Left colon (tissue), 2 donors: ENCODE data around the gene PLEKHA5. TPM values are rescaled to one million over a fixed set of nuclear protein-coding genes. Genes with fewer than 3 reads are reported as not detected.
"Not testable (repeated sequence)": the region's sequence is repeated elsewhere in the genome, so short reads cannot be mapped to it uniquely, and the experiment has no call there.

Experiments used
- ATAC-seq: fragments of 200-7000 bp; cut with Tn5 transposase; one replicate; pipeline ENCODE4 v1.9.1; 2020; ENCODE audit warnings: mild to moderate bottlenecking, moderate library complexity
- DNase-seq, 2 donors: peaks; one replicate each; pipeline ENCODE4 v3.0.0-alpha.2; 2020
- intact Hi-C, 2 donors: fragments of 100-400 bp; cut with DNase I in 1 of 2; cut with micrococcal nuclease in 1 of 2; formaldehyde crosslinking; loops; one replicate each; pipeline versions ENCODE4 v1.11.2 to v1.14.0; 2022; cut with DNase I, micrococcal nuclease
- total RNA-seq, 2 donors: library from RNA; stranded (reverse); fragmentation: NEBNext Ultra II Directional; extraction: Animal tissue kit (Norgen Biotek cat#: 25700); gene quantifications; one replicate each; pipeline ENCODE4 v1.2.1, GENCODE V29; 2021
- donor health status: DM: no; HTN: no; CAD: no.
- donor health status: DM: yes; HTN: yes; CAD: no.

Gene PLEKHA5
- total RNA-seq, 2 donors from 2014 or later = 33.1 to 36.8 TPM

DNA sequence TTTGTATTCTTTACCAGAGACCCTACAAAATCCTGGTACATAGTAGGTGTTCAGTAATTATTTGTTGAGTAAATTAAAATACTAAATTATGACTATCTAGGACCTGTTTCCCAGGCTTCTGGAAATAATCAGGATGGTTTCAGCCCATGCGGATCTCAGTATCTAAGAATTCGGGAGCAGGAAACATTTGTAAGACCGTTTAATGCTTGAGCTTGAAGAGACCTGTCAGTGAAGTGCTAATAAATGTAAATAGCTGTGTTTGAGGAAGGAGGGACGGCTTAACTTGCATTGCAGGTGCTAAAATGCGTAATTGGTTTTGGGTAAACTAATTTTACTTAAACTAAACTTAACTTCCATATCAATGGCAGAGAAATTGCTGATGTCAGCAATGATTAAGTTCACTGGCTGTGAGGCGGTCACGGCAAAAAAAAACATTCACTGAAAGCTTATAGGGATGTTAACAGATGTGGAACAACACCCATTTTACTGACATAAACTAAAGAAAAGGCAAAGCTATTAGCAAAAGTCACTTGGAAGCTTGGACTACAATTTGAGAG lies 281.2 kb downstream of the PLEKHA5 start:
- DNase-seq = no peak
- intact Hi-C loops = no loop called here
- no peak for ATAC-seq

- DNase-seq = no peak
- ATAC-seq = no peak
- intact Hi-C loops = no loop called here
Measured at GRCh38 chr12:19411234-19412204, 282.0 kb downstream of the PLEKHA5 start.

- DNase-seq (no peak), ATAC-seq (no peak)
- intact Hi-C loops = no loop called here
Measured at GRCh38 chr12:19412844-19413243, 283.3 kb downstream of the PLEKHA5 start.

GRCh38 chr12:19413582-19413981 lies 284.0 kb downstream of the PLEKHA5 start:
- intact Hi-C loops, ATAC-seq, DNase-seq: not testable (repeated sequence)

GRCh38 chr12:19415563-19415962 lies 286.0 kb downstream of the PLEKHA5 start:
- DNase-seq = no peak
- no peak for ATAC-seq
- intact Hi-C loops = no loop called here

- no peak for DNase-seq
- intact Hi-C loops = no loop called here
- no peak for ATAC-seq
Measured at GRCh38 chr12:19419086-19419485, 289.6 kb downstream of the PLEKHA5 start.

- DNase-seq (no peak), ATAC-seq (no peak)
- intact Hi-C loops = no loop called here
Measured at GRCh38 chr12:19421503-19422282, 292.2 kb downstream of the PLEKHA5 start.

DNA sequence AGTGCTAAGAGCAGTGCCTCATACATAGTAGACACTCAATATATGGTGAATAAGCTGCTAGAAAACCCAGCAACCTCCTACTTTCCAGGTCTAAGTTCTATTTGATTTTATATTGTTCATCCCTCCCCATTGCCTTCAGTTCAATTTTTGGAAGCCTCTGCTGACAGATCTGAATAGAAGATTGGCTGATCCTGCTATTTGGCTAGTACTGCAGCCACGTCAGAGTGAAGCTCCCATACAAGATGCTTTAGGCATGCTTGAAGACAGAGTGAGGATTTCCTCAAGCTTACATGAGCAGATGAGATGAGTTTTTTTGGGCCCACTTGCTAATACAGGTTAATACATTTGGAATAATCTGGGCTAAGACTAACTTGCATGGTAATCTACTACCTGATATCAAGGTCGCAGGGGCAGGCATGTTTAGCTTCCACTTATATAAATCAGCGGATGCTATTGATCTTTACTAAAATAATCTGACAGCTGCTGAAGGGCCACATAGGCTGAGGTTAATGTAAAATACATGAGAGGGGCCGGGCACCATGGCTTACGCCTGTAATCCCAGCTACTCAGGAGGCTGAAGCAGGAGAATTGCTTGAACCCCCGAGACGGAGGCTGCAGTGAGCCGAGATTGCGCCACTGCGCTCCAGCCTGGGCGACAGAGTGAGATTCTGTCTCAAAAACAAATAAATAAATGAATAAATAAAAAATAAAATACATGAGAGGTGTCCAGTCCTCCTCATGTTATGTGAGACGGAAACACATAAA lies 293.8 kb downstream of the PLEKHA5 start:
- ATAC-seq (no peak), DNase-seq (no peak)
- intact Hi-C loops = no loop called here
